Stimulated activated CD8-positive, alpha-beta memory T cell treated with anti-CD3 and anti-CD28 coated beads, Interleukin-7, amount 100 ng/mL, for 48 hours (primary cell): ENCODE results near the gene CORO2B.
"Not testable (repeated sequence)": the region's sequence is repeated elsewhere in the genome, so short reads cannot be mapped to it uniquely, and the experiment has no call there.

Experiments
- DNase-seq, 2 donors: peaks; one replicate each; pipeline ENCODE4 v3.0.0-alpha.2; 2020; ENCODE audit warnings: low read depth in 1 of 2; ENCODE audit errors: extremely low read depth in 1 of 2

Gene CORO2B

DNA sequence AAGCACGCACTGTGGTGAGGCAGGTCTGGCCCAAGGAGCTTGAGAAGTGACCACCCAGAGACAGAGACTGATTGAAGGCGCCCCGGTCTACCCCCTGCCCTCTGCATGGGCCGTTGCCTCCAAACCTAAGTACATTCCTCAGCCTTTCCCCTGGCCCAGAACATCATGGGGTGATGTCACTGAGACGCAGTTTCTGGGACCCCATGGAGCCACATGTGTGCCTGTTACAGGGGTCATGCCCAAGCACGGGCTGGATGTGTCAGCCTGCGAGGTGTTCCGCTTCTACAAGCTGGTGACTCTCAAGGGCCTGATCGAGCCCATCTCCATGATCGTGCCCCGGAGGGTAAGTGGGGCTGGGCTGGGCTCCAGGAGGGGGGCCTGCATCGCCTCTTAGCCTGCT, 139.7 kb downstream of the CORO2B start:
- DNase-seq: no peak

DNA sequence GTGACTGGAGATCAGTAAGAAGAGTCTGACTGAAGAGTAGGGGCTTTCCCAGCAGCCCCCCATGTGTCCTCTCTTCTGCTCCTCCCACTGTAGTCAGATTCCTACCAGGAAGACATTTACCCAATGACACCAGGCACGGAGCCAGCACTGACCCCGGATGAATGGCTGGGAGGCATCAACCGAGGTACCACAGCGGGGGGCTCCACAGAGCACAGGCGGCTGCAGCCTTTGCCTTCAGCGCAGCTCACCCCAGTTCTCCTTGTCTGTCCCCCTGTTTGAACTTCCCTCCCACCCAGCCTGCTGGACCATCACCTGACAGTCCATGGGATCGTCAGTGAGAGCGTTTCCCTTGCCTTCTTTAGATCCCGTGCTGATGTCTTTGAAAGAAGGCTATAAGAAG, 140.3 kb downstream of the CORO2B start:
- DNase-seq: no peak

DNA sequence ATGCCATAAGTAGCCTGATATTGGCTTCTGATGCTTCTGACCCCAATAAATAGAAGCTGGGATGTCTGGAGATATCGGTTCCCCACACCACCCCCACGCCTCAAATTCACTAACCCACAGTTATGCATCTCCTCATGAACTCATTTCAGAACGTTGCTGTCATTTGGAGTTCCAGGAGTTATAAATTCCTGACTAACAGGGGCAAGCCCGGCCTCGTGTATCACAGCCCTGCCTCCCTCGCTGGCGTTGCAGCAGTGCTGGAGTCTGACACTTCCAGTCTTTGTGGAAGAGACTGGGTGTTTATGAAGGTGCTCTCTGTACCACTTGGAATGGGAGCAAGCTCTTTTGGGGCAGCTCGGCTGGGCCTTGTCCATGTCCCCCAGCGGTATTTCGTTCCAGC, 140.9 kb downstream of the CORO2B start:
- DNase-seq: no peak

DNA sequence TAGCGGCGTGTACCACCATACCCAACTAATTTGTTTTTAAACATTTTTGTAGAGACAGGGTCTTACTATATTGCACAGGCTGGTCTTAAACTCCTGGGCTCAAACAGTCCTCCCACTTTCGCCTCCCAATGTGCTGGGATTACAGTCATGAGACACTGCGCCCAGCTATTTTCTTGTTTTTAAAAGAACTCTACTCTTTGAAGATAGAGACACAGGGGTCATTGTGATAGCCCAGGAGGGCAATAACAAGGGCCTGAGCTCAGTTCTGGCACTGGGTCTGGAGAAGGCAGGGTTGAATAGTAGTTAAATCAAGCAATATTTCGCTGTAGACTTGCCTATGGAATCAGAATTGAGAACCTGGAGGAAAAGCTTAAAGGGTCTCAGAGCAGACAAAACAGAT, 143.1 kb downstream of the CORO2B start:
- no peak for DNase-seq

DNA sequence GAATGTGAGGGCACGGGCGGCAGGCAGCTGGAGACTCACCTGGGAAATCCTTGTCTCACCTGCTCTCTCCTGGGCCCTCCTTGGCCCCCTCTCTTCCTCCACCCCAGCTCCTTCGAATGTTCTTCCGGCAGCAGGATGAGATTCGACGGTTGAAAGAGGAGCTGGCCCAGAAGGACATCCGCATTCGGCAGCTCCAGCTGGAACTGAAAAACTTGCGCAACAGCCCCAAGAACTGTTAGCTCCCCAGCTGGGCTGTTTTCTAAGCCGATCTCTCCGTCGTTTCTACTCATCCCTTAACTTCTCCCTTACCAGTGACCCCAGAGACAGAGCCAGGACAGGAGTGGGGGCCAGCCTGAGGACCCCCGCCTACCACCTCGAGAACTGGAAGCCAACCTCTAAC, 146.9 kb downstream of the CORO2B start:
- DNase-seq: no peak

DNA sequence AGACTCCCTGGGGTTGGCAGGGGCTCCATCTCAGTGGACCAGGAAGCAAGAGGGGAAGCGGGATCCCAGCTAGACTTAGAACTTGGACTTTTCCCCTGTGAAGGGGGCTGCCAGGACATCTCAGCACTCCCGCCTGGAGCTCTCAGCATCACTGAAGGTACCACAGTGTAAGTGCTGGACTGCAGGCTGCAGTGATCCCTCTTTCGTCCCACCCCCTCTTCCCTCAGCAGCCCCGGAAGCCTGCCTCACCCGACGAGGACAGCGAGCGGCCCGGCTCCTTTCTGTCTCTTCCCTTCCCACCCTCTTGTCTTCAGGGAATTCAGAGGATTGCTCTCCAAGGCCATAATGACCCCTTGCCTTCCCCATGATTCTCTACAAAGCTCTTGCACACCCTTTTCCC, 147.5 kb downstream of the CORO2B start:
- DNase-seq: no peak

DNA sequence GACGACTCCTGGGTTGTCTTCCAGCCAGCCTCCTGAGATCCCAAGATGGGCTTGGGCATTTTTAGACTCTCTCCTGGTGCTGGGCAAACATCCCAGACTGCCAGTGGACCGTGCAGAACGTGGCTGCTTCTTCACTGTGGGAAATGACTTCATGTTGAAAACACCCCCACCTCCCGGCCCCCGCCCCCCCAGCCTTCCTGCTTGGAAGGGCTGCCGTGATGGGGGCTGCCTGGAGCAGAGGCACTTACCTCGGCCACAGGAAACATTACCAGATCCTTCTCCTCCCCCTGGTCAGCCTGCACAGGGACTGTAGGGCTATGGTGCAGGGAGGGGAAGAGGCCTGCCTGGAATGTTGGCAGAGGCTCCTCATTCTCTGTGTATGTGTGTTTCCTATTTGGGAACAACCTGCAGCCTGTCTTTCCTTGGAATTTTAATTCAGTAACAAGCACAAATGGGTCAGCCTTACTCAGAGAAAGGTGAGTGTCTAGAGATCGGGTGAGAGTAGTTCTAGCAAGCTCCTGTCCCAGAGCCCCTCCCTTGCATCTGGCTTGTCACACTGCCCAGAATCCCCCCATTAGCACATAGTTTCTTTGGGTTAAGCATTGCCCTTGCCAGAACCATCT, 151.1 kb downstream of the CORO2B start:
- DNase-seq: no peak

DNA sequence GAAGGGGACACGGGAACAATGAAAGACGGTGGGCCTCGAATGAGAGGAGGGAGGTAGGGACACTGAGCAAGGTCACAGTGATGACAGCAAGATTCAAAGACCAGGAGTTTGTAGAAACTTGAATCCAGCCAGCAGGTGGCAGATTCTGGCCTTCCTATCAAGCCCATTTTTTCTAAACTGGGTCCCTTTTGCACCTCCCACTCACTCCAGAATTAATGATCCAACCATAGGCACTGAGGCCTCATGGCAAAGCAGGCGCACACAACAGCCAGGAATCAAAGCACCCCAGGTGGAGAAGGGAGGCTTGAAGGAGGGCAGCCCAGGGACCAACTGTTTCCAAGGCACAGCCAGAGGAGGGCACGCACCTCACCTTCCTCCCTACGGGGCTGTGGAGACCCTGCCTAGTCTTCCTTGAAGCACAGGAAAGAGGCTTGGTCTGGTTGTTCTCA, 151.7 kb downstream of the CORO2B start:
- DNase-seq: no peak

DNA sequence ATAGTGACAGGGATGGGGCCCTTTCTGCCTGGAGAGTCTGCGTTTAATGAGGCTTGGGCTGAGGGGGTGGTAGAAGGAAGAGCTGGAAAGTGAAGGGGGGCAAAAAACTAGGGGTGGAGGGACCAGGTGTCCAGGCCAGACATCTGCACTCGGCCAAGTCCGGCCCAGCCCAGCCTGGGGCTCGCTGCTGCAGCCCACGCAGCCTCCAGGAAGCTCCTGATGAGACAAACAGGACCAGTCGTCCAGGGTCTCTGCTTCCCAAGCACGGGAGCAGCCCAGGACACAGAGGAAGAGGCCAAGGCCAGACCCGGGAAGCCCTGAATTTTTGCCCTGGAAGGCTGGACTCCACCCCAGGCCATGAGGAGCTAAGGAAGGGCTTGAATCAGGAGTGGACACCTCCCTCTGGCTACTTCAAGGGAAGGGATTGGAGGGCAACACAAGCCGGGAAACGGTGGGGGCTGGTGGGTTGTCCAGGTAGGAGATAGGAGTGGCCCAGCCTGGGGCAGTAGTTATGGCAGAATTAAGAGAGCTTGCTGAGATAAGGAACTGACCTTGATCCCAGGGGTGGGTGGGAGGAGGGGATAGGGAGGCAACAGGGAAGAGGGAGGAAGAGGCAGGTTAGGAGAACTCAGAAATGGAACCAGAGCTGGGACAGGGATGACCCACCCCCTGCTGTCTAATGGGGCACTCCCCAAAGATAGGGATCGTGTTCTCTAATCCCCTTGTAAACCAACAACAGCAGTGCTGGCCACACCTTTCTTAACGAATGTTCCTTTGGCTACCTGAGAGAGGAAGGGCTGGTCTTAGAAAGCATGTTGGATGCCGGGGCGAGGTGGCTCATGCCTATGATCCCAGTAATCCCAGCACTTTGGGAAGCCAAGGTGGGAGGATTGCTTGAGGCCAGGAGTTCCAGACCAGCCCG, 152.4 kb downstream of the CORO2B start:
- no peak for DNase-seq

DNA sequence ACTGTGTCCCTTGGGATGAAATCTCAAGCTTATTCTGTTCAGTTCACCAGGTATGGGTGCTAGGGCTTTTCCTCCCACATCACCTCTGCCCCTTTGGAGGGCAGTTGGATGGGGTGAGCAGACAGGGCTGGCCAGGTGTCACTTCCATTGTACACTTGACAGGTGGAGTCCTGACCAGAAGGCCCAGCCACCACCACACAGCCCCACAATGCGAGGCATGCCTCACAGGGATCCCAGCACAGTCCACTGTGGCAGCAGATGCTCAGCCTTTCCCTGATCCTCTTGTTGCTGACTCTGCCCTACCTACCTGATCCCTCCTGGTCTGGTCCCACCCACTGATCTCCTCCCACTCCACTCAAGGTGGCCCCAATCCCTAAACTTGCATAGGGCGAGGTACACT, 153.7 kb downstream of the CORO2B start:
- DNase-seq: no peak

DNA sequence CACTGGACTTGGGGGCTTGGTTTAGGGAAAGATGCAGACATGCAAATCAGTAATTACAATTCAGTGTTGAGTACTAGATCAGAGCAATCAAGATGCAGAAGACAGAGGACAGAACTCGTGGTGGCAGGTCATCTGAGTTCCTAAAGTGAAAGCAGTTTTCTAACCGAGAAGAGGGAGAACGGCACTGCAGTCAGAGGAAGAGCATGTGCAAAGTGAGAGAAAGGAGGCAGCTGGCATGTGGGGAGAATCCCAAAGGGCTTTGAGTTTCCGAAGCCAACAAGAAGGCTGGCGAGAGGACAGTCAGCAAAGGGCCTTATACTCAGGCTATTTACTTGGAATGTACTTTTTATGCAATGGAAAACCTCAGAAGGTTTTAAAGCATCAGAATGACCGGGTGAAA, 154.9 kb downstream of the CORO2B start:
- no peak for DNase-seq

DNA sequence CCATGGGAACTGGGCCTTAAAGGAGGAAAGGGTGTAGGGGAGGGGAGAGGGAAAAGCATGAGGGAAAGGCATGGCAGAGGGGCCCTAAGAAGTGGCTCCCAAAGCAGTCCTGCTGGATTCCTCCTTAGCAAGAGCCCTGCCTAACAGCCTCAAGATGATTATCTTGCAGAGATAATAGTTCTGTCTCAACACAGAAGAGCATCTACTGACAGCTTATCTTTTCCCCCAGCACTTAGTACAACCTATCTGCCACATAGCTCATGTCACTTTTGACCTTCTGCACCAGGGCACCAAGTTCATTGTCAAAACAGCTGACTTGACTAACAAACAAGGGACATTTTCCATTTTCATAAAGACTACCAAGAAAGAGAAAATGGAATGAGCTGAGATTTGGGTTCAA, 155.6 kb downstream of the CORO2B start:
- DNase-seq: no peak

DNA sequence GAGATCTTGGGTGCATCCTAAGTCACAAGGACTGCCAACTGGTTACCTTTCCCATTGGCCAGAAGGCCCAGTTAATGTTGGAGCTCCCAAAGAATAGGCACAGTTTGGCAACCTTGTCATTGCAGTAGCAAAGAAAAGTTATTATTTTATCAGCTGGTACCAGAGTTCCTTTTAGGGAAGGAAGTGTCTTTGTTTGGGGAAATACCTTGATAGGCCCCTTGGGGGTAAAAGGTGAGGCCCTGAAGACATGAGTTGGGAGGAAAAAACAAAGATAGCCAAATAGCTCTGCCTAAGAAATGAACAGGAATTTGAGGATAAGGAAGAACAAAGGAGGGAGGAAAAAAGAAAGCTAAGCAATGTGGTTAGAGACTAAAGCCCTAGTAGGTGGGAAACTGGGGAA, 156.1 kb downstream of the CORO2B start:
- DNase-seq: no peak

DNA sequence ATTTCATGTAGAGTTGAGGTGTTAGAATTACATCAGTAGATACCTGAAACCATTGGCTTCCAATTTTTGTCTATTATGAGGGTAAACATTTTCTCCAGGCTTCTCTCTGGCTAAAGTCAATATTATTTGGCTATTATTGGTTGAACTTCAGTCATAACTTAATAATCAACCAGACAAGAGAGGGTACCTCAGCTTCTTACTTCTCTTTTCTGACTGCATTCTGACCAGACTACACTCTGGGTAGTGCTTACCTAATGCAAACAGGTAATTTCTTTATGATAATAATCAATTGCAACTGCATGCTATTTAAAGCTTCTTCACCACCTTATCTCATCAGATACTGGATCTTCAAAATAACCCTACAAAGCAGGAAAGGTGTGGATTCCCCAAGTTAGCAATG, 156.8 kb downstream of the CORO2B start:
- no peak for DNase-seq

DNA sequence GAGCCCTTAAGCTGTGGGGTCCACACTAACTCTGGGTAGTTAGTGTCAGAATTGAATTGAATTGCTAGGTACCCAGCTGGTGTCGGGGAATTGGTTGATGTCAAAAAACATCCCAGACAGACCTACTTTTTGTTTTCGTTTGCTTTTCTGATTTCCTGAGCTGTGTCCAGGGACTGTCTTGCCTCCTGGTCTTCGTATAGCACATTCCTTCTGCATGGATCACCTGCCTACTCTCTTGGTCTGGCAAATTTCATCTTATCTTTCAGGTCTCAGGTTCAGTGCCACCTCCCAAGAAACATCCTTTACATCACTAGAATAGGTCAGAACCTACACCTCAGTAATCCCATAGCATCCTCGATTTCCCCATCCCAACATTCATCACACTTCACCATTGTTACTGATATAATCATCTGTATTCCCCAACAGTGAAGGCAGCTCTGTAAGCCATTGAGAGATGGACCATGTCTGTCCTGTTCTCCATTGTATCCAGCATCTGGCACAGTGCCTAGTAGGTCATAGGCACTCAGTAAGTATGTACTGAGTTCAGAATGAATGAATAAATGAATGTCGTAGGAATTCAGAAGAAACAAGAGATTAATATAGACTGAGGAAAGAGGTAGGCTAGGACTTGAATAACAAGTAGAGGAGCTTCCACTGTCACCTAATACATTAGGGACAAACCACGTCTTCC, 160.7 kb downstream of the CORO2B start:
- DNase-seq: no peak

DNA sequence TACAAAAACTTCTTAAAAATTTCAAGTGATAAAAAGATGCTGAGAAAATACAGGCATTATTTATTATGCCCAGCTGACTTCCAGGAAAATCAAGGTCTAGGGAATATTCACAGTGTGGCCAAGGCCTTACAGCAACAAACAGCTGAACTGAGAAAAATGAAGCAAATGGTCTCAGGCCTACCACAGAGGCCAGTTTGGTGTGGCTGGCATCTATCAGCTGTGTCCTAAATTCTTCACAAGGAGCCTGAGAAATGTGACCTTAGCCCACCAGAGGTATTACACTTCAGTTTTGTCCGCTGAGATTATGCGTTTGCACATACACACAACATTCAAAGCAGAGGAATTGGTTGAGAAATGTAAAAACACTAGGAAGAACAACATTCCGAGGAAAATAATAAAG, 164.5 kb downstream of the CORO2B start:
- no peak for DNase-seq

DNA sequence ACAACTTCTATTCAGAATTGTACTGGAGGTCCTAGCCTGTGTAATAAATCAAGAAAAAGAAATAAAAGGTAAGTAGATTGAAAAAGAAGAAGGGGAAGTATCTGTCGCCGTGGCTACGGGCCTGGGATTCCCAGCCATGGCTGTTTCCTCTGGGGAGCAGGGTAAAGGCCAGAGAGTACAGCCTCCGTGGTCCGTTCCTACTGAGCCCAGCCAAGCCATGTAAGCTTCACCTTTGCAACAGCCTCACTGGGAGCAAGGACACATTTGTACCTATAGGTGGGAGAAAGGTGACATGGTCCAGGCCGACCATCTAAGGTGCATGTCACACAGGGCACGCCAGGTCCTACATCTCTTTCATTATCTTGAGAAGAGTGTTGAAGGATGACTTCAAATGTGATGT, 170.6 kb downstream of the CORO2B start:
- no peak for DNase-seq

DNA sequence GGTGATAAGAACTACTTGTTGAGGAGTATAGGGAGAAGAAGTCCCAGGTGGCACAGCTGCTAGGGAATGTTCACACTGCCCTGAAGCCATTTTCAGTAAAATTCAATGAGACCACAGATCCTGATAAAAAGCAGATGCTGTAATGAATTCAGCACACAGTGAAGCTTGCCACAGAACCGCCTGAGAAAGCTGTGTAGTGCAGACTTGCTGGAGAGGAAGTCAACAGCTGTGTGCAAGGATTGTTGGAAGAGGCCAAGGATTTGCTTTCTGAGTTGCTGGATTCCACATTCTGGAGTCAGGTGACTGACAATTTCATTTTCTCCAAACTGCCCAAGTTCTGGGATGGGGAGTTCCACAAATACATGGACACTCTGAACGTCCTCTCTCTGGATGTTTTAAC, 171.0 kb downstream of the CORO2B start:
- DNase-seq: no peak

DNA sequence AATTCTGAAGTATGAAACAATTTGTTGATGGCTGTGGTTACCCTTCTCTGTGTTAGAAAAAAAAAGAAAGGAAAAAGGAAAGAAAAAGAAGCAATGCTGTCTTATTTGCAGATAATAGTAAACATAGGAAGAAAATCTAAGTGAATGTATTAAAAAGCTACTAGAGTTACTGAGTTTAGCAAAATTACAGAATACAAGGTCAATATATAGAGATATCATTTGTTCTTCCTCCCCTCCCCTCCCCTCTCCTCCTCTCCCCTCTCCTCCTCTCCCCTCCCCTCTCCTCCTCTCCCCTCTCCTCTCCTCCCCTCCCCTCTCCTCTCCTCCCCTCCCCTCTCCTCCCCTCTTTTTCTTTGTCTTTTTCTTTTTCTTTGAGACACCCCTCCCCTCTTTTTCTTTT, 172.8 kb downstream of the CORO2B start:
- DNase-seq: no peak

DNA sequence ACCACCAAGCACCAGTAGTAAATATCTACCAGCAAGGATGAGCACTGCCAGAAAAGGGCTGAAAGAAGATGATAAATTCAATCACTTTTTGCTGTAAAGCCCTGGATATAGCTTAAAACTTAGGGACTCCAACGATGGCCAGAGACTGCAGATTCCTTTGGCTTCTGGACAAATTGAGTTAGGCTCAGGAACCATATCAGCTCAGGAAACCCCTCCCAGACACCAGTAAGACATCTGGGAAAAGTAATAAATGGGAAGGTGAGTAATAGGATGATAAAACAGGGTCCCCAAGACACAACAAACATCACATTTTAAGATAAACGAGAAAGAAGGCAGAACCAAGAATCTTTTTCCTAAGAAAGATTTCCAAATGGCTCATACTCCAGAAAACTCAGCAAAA, 176.9 kb downstream of the CORO2B start:
- DNase-seq: no peak

DNA sequence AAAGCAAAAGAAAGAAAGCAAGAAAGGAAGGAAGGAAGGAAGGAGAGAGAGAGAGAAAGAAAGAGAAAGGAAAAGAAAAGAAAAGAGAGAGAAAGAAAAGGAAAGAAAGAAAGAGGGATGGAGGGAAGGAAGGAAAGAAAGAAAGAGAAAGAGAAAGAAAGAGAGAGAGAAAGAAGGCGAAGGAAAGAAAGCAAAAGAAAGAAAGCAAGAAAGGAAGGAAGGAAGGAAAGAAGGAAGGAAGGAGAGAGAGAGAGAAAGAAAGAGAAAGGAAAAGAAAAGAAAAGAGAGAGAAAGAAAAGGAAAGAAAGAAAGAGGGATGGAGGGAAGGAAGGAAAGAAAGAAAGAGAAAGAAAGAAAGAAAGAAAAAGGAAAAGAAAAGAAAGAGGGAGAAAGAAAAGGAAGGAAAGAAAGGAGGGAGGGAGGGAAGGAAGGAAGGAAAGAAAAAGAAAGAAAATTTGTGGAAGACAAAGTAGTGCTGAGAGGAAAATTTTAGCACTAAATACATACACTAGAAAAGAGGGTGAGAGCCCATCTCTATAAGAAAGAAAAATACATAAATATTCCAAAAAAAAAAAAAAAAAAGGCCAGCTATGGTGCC, 181.3 kb downstream of the CORO2B start:
- not testable (repeated sequence) for DNase-seq
